GM19023 (cell line): Measurements from ENCODE around the gene HOXA4.

ENCODE experiments used
- ATAC-seq: cut with Tn5 transposase; IDR thresholded peaks from one replicate; pipeline ENCODE4 v1.9.1; 2021; ENCODE audit warnings: mild to moderate bottlenecking, moderate library complexity; ENCODE audit not compliant: unreplicated experiment

Gene HOXA4

DNA sequence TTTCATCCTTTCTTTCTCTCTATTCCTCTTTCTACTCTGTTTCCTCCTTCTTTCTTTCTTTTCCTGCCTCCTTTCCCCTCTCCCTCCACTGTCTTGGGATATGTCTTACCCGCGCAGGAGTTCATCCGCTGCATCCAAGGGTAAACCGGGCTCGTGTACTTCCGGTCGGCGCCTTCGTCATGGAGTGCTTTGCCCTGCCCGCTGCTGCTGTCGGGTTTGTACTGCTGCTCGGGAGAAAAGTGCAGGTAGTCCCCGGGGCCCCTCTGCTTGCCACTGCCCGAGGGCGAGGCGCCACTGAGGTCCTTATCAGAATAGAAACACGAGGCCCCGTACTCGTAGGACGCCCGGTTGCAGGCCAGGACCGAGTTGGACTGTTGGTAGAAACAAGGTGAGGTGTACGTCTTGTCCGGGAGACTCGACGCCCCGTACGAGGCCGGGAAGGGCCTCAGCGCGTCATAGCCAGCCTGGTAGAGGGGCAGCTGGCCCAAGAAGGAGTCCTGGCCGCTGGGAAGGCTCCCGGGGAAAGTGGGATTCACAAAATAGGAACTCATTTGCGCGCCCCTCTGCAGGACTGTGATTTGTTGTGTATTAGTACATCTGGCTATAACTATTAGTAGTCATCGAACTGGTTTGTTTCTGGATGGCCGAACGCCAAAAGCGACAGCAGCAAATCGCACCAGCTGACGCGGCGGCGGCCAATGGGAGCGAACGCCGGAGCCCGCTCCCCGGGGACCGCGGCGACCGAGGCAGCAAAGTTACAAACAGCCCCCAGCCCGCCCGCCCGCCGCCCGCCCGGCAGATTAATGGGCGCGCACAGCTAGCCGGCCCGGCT lies 16.9 kb upstream of the HOXA4 start, which contains the start of gene HOXA6:
Gene HOXA6, minus strand, starts transcription at position 576 of the 832 bp plus-strand sequence. Its CDS starts 25 bp downstream, at position 551.
- ATAC-seq = no peak

DNA sequence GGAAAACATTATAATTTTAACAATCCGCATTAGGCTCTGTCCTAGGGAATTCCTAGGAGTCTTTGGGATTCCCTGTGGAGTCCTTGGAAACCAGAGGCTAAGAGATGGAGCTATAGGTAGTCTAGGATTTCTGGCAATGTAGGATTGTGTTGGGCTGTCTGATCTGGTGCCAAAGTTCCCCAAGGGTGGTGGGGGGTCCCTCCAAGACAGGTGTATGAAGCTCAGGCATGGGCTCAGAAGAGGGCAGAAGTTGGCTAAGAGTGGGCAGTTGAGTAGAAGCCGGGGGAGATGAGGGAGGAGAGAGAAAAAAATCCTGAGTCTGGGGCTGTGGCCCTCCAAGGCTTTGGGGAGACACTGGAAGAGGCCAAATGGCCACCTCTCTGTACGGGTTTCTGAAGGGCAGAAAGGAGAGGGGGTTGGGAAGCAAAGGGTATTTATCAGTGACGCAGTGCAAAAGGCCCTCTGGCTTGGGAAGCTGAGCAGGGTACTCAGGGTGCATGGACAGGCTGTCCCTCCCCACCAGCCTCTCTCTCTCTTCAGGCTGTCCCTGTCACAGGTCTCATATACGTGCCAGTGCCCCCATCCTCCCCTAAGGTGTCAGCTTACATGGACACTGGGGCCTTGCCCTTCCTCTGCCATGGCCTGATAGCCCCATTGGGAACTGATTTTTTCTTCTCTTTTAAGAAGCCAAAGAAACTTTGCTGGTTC lies 16.1 kb upstream of the HOXA4 start:
- ATAC-seq = no peak

DNA sequence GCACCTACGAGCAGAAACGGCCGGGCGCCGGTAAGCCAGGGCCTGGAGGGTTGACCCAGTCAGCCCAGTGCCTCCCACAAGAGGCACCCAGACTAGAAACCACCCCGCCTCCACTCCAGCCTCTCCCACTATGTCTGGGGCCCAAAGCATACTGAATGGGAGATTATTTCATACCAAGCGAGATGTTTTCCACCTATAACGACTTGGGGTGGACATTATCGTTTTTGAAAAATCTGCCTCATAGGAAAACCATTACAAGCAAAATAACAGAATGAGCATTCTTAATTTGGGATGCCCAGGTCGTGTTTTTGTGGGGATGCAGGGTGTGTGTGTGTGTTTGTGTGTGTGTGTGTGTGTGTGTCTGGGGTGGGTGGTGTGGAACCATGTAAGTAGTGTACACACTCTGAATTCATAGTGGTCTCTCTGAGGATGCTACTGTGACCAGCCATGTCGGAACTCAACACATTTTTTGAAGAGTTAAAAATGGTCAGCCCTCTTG lies 15.4 kb upstream of the HOXA4 start:
- no peak for ATAC-seq

DNA sequence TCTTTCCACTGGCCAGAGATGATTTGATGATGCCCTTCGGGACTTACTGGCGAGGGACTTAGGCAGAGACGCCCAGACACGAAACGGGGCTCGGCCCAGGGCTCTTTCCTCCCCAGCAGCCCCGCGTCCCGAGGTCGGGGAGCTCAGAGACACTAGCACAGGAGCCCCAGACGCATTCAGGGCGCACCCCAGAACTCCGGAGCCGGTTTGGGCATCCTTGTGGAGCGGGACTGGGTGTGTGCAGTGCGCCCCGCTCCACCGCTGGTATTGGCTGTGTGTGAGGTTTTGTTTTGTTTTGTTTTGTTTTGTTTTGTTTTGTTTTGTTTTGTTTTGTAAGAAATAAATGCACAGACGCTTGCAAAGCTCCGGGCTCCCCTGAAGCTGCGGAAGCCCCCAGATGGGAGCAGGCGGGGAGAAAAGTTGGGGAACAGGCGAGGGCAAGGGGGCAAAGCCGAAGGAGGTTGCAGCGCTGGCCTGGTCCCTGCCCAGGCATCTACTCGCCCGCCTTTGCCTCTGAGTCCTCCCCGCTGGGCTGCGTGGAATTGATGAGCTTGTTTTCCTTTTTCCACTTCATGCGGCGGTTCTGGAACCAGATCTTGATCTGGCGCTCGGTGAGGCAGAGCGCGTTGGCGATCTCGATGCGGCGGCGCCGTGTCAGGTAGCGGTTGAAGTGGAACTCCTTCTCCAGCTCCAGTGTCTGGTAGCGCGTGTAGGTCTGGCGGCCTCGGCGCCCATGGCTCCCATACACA lies 14.8 kb upstream of the HOXA4 start:
- ATAC-seq = no peak

DNA sequence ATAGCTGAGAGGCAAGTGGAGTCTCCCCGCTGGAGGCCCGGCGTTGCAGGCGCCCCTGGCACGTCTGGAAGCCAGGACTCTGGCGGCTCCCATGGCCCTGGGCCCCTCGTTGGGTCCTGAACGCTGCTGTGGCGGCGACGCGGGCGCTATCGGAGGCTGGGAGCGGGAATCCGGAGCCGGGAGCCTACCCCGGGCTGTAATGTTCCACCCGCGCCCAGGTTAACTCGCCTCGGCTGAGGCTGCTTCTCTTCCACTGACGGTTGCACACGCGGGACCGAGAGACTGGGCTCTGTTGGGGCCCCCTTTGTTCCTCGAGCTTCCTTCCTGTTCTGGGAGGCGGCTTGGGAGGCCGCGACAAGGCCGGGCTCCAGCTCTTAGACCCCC lies 14.2 kb upstream of the HOXA4 start:
- ATAC-seq = no peak

DNA sequence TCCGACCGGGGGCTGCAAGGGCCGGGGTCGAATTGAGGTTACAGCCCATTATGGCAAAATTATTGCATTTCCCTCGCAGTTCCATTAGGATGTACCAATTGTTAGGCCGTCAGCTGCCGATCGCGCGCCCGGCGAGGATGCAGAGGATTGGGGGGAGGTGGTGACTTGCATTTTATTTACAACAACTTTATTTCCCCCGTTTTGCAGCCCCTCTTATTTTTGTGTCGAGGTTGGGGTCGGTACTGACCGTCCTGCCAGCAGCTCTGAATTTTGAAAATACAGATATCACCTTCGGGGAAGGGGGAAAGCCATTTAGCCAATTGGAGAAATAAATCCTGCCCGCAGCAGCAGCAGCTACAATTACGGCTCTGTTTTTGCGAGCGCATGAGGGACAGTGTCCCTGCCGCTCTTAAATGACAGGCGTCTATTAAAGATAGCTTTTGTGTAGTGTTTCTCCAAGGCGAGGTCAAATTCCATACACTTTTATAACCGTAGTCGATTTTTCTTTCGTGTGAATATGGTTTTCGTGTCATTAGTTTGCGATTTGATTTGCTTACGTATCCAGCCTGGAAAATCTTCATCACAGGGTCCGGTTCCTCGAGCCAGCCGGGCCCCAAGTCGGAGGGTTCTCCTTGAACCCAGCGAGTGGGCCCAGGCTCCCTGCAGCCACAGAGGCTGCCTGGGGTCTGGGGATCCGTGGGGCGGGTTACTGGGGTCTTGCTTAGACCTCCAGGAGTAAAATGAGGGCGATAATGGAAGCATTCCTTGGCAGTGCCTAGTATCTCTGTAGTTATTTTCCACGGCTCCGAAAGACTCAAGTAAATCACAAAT lies 13.6 kb upstream of the HOXA4 start:
- ATAC-seq = no peak

DNA sequence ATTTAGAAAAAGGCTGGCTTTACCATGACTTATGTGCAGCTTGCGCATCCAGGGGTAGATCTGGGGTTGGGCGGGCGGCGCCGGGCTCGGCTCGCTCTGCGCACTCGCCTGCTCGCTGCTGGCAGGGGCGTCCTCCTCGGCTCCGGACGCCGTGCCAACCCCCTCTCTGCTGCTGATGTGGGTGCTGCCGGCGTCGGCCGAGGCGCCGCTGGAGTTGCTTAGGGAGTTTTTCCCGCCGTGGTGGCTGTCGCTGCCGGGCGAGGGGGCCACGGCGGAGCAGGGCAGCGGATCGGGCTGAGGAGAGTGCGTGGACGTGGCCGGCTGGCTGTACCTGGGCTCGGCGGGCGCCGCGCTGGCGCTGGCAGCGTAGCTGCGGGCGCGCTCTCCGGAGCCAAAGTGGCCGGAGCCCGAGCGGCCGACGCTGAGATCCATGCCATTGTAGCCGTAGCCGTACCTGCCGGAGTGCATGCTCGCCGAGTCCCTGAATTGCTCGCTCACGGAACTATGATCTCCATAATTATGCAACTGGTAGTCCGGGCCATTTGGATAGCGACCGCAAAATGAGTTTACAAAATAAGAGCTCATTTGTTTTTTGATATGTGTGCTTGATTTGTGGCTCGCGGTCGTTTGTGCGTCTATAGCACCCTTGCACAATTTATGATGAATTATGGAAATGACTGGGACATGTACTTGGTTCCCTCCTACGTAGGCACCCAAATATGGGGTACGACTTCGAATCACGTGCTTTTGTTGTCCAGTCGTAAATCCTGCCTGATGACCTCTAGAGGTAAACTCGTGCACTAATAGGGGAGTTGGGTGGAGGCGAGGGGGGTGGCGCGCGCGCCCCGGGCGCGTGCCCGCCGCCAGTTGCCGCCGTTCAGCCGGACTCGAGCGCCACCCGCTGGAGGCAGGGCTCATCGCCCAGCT lies 12.7 kb upstream of the HOXA4 start, which contains the start of gene HOXA5:
Gene HOXA5, minus strand, starts transcription at position 659 of the 927 bp plus-strand sequence. Its CDS starts 74 bp downstream, at position 585.
- no peak for ATAC-seq

DNA sequence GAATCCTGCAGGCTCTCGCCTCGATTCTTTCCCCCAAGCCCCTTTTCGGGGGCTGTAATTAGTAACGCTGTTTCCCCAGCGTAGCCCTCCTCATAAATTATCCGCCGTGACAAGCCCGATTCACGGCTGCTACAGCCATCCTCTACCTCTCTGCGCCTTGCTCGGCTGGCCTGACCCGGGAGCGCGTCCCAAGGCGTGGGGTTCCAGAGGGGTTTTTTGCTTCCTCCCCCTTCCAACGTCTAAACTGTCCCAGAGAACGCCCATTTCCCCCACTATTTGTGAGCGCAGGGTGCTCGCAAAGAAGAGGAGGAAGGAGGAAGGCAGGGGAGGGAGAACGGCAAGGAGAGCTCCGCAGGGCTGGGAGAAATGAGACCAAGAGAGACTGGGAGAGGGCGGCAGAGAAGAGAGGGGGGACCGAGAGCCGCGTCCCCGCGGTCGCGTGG lies 12.0 kb upstream of the HOXA4 start:
- ATAC-seq = no peak

DNA sequence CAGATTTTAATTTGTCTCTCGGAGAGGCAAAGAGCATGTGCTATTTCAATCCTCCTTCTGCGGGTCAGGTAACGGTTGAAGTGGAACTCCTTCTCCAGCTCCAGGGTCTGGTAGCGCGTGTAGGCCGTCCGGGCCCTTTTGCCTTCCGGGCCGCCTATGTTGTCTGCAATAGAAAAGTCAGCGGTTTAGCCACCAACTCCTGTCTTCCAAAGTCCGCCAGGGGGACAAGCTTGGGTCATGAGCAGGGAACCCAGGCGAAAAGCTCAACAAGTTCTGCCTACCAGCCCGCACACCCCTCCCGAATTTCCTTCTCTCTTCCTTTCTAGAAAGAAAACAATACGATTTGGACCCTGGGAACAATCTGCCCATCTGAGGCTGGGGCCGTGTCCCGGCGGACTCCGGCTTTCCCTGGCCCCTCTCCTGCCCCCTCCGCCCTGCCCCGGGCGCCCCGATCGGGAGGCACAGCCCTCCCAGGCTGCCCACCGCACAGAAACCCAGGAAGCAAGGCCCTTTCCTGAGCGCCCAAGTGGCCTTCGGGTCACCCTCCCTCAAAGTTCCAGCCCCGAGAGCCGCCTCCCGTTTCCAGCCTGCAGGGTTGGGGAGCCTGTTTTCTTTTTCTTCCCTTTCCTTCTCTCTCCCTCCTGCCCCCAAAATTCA lies 11.5 kb upstream of the HOXA4 start:
- ATAC-seq = no peak

DNA sequence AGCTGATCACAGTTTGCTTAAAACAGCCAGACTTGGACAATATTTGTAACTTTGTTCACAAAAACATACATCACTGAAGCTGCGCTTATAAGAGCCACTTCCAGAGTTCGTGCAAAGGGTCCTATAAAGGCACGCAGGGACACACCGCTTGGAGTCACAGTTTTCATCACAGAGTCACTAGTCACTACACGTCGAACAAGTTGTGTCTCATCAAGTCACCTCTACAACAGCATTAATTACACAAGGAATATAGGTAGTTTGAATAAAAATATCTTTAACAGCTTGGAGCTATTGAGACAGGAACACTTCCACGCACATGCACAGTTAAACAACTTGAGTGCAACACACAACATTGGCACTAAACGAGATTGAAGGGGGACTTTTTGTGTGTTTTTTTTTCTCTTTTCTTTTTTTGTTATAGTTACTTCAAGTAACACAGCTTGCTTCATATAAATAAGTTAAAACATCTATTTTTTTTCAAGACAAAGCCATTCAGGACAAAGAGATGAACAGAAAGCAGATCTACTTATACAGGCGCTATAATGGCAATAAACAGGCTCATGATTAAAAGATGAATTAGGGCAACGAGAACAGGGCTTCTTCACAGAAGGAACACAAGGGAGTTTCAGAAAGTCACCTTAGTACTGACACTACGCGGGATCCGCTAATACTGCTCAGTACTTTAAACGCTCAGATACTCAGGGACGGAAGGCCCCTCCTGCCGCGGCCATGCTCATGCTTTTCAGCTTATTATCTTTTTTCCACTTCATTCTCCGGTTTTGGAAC lies 10.8 kb upstream of the HOXA4 start:
- no peak for ATAC-seq

DNA sequence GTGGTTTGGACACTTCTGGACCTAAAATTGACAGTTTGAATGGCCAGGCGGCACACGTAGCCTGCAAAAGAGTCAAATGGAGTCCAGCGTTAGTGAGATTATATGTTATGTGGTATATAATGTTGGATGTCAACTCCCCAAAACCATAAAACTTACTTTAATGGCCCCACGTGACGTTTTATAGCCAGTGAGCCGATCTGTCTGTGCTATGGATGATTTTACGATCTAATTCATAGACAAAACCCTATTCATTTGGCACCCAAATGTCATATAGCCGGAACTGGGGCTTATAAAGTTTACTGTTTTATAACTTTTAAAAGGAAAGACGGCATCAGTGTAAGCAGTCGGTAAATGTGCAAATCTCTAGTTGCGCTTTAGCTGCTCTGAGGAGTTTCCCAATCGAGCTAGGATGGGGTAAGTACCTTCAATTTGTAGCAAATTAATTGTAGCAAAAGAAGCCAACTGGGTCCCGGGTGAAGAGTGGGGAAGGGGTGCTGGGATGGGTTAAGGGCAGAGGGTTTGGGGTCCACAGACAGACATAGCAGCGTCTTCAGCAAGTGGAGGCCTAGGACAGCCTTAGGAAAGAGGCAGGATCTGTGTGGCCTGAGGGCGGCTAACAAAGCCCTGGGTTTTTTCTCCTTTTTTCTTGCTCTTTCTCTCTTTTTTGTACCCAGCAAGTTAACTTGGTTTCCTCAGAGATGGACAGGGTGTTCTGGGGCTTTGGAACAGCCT lies 9.7 kb upstream of the HOXA4 start:
- no peak for ATAC-seq

DNA sequence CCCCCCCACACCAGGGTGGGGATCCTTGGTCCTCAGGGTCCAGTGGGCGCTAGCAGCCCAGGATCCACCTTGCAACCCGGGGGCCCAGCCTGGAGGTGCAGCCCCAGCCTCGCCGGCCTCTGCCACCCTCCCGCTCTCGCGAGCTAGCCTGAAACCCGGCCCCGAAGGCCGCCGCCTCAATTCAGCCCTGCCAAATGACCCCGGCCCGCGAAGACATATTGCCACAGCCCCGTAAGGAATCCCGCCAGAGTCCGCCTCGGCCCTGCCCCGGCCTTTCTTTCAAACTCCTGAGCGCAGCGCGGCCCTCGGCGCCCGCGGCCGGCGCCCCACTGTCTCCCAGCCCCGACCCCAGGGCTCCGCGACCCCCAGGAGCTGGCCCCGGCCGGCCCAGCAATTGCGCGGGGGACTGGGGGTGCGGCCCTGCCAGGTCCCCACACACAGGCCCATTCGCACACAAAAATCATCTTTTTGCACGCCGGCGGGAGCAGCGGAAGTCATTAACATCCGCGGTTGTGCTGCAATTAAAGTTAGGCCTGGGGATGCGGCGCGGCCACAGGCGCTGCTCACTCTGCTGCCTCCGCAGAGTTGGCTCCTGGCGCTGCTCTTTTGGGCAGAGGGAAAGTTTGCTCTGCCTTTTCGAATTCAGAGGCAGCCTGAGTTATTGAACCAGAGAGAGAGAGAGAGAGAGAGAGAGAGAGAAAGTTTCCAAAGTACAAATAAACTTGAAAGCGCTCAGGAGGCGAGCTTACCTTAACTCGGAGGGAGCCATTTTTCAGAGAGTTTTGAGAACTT lies 9.0 kb upstream of the HOXA4 start:
- ATAC-seq = no peak

DNA sequence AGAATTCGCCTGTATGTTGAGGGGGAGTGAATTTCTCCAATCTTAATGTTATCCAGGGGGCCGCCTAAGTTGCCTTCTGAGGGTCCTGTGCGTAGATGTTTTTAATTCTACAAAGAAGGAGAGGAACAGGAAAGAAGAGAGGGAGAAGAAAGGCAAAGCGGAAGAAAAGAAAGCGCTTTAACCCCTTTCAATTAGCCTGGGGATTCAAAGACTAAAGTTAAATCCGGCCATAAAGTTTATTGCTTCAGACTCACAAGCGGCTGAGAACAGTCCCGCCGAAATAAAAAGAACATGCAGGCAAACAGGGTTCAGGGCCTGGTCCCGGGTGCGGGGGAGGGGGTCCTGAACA lies 8.4 kb upstream of the HOXA4 start:
- ATAC-seq = no peak

DNA sequence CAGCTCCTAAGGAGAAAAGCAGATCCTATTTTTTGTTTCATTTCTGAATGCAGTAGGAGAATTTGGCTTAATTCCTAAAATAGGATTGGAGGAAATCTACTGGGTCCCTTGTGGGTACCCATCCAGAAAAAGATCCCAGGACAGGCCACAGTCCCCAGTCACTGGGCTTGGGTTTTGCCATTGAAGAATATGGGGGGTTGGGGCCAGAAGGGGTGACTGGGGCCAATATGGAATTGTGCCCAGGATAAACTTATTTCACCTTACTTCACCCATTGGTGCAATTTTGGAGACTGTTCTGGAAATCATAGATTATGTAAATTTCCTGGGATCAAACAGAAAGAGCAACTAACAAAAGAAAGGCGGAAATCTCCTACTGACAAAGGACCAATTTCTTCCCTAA lies 7.9 kb upstream of the HOXA4 start:
- no peak for ATAC-seq

DNA sequence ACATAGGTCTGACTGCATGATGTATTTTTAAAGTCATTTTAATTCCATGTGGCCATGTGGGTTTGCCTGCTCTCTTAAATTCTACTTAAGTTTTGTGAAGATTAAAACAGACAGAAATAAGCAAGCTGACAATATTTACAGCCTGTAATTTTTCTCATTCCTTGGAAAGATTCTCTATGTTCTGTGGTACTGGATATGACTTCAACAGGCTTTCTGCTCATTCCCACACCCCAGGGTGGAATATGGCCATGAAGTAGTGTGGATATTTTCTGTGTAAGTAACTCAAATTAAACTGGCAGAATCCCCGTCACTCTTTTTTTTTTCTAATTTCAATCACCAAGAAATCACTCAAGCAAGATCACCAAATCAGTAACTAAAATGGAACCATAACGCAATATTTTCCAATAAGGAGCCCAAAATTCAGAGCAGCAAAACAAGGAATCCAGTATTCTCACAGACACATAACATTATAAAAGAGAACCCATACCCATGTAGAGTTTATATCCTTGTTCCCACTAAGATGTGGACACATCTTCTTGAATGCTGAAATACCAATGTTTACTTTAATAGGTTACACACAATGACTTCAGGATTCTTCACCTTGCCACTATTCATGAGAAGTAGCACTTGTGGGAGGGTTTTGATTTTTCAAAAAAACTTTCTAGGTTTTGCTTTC lies 7.2 kb upstream of the HOXA4 start:
- ATAC-seq = no peak

DNA sequence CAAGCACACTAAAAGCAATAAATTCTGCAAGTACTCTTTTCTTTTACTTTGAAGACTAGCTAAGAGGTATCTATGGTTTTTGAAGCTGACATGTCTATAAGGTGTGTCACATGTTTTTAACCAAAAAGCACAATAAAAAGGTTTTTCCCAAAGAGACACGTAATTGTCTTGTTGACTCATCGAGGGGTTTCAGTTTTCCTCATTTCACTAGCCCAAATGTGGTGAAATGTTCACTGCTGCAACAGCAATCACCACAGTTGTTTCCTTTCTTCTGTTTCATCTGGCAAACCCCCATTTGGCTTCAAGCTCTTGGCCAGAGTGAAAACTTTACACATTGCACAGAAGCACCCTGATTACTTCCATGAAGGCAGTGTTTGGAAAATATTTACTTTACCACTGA lies 3.8 kb upstream of the HOXA4 start:
- no peak for ATAC-seq
